ENCODE measurements around the gene STXBP6.

- TF ChIP-seq CTCF (IDR thresholded peaks at IDR 0.05; ENCODE audit: low read depth, low read length) (no peak), EZH2phosphoT487 (IDR thresholded peaks at IDR 0.05; ENCODE audit: low read depth) (no peak)
Observed at GRCh38 chr14:24990773-24991172, 59.2 kb downstream of the STXBP6 start.
